Thymus (tissue), 11 donors: ENCODE data around the gene APOBEC3G. TPM values are rescaled to one million over a fixed set of nuclear protein-coding genes. Genes with fewer than 3 reads are reported as not detected.
"Not testable (repeated sequence)": the region's sequence is repeated elsewhere in the genome, so short reads cannot be mapped to it uniquely, and the experiment has no call there.

ENCODE experiments used
- DNase-seq, 9 donors: peaks; one replicate each; pipeline ENCODE4 v3.0.0-alpha.2; 2013; ENCODE audit warnings: low spot score in 9 of 9, low read depth in 6 of 9, missing footprints in 1 of 9
- H3K27ac ChIP-seq, 2 donors: one replicate each; pipeline ENCODE4 v1.5.1; 2013; ENCODE audit warnings: control low read depth in 1 of 2, low read depth in 1 of 2, low read length in 1 of 2, mild to moderate bottlenecking in 1 of 2, moderate library complexity in 1 of 2
- H3K27me3 ChIP-seq, 2 donors: one replicate each; pipeline ENCODE4 v1.5.1; 2013; ENCODE audit warnings: low read length in 1 of 2; ENCODE audit not compliant: control insufficient read depth in 2 of 2, insufficient read depth in 1 of 2
- H3K36me3 ChIP-seq, 2 donors: one replicate each; pipeline ENCODE4 v1.5.1; 2013; ENCODE audit warnings: low read length in 1 of 2, mild to moderate bottlenecking in 1 of 2, moderate library complexity in 1 of 2; ENCODE audit not compliant: control insufficient read depth in 2 of 2, insufficient read depth in 2 of 2
- H3K4me1 ChIP-seq, 2 donors: one replicate each; pipeline ENCODE4 v1.5.1; 2013; ENCODE audit warnings: low read length in 2 of 2; ENCODE audit not compliant: control insufficient read depth in 2 of 2, insufficient read depth in 2 of 2
- H3K4me3 ChIP-seq, 2 donors: one replicate each; pipeline ENCODE4 v1.5.1; 2013; ENCODE audit warnings: low read length in 2 of 2, control low read depth in 1 of 2, mild to moderate bottlenecking in 1 of 2
- H3K9me3 ChIP-seq, 2 donors: one replicate each; pipeline ENCODE4 v1.5.1; 2013; ENCODE audit warnings: low read length in 1 of 2, mild to moderate bottlenecking in 1 of 2; ENCODE audit not compliant: control insufficient read depth in 2 of 2, insufficient read depth in 1 of 2
- WGBS: extraction: QIAGEN DNeasy Blood & Tissue Kit; methylation state at CpG from one replicate; pipeline ENCODE4 v1.1.7; 2013; 5-methylcytosine and 5-hydroxymethylcytosine counted together
- polyA plus RNA-seq: library from polyadenylated mRNA; stranded (reverse); fragments of 200-250 nt; gene quantifications from one replicate; pipeline ENCODE4 v1.2.3, GENCODE V29; 2013
- total RNA-seq: library from RNA; stranded (reverse); fragments of 120-200 nt; gene quantifications from one replicate; pipeline ENCODE4 v1.2.4, GENCODE V29; 2013
- donor health status: healthy.

Gene APOBEC3G
- total and polyA plus RNA-seq, 2 donors, result 32.3 to 43.1 TPM

- Histone ChIP-seq H3K27me3 (no peaks in the 10 kb centered on the region), H3K27ac (no peak overlapping the region), H3K4me3 (no peak overlapping the region), H3K4me1 (no peaks in the 10 kb centered on the region), H3K36me3 (no peaks in the 10 kb centered on the region), H3K9me3 (peaks cover 1 to 10% of the 10 kb centered on the region in 2 donors)
- WGBS, result 97% methylated on average over 11 of the region's 11 CpGs
- DNase-seq, result no peak
These were observed 21.4 kb upstream of the APOBEC3G start for GRCh38 chr22:39055658-39056057.

- DNase-seq, H3K4me3 ChIP-seq, H3K36me3 ChIP-seq, H3K9me3 ChIP-seq, H3K27ac ChIP-seq, H3K27me3 ChIP-seq: not testable (repeated sequence)
- WGBS, result 35% methylated on average over 6 of the region's 6 CpGs
- H3K4me1 ChIP-seq, result peaks cover 3 to 15% of the 10 kb centered on the region in 2 donors
These were observed 15.8 kb upstream of the APOBEC3G start for GRCh38 chr22:39061290-39061689.

- not testable (repeated sequence) for DNase-seq, H3K27me3 ChIP-seq, H3K9me3 ChIP-seq, H3K4me3 ChIP-seq, H3K36me3 ChIP-seq, H3K27ac ChIP-seq
- WGBS, result 92% methylated on average over 10 of the region's 10 CpGs
- peaks cover 4 to 16% of the 10 kb centered on the region in 2 donors for H3K4me1 ChIP-seq
These were observed 15.1 kb upstream of the APOBEC3G start for GRCh38 chr22:39061951-39062350.

GRCh38 chr22:39063904-39064303 is 13.2 kb upstream of the APOBEC3G start:
- 88% methylated on average over 8 of the region's 8 CpGs for WGBS
- not testable (repeated sequence) for H3K27me3 ChIP-seq, DNase-seq, H3K4me3 ChIP-seq, H3K9me3 ChIP-seq, H3K27ac ChIP-seq, H3K36me3 ChIP-seq
- H3K4me1 ChIP-seq, result peaks cover 4 to 16% of the 10 kb centered on the region in 2 donors

- H3K27ac ChIP-seq, H3K4me3 ChIP-seq, H3K4me1 ChIP-seq, H3K27me3 ChIP-seq, H3K36me3 ChIP-seq, H3K9me3 ChIP-seq, DNase-seq: not testable (repeated sequence)
- 87% methylated on average over 9 of the region's 9 CpGs for WGBS
These were observed 10.4 kb upstream of the APOBEC3G start for GRCh38 chr22:39066442-39067276.

- no peaks in the 10 kb centered on the region for H3K9me3 ChIP-seq
- peaks cover 4 to 11% of the 10 kb centered on the region in 2 donors for H3K4me1 ChIP-seq
- DNase-seq, result no peak
- no peaks in the 10 kb centered on the region for H3K27me3 ChIP-seq
- H3K36me3 ChIP-seq, result no peaks in the 10 kb centered on the region
- 95% methylated on average over 13 of the region's 13 CpGs for WGBS
- no peak overlapping the region for H3K4me3 ChIP-seq
- no peak overlapping the region for H3K27ac ChIP-seq
These were observed 8.9 kb upstream of the APOBEC3G start for GRCh38 chr22:39068033-39068785.

- H3K9me3 ChIP-seq, result no peaks in the 10 kb centered on the region
- H3K27me3 ChIP-seq, result no peaks in the 10 kb centered on the region
- H3K27ac ChIP-seq, result no peak overlapping the region
- DNase-seq, result no peak
- no peak overlapping the region for H3K4me3 ChIP-seq
- H3K4me1 ChIP-seq, result peaks cover 4 to 11% of the 10 kb centered on the region in 2 donors
- no peaks in the 10 kb centered on the region for H3K36me3 ChIP-seq
- 96% methylated on average over 7 of the region's 7 CpGs for WGBS
These were observed 6.9 kb upstream of the APOBEC3G start for GRCh38 chr22:39070186-39070585.

GRCh38 chr22:39072581-39072981 is 4.5 kb upstream of the APOBEC3G start:
- H3K4me1 ChIP-seq, result not testable (repeated sequence)
- peak overlapping the region in 1 of 2 donors; percentile 6 for H3K27ac ChIP-seq
- 81% methylated on average over 7 of the region's 7 CpGs for WGBS

GRCh38 chr22:39073981-39074380 is 3.1 kb upstream of the APOBEC3G start:
- Histone ChIP-seq H3K27ac (no peak overlapping the region), H3K4me1 (peaks cover 3 to 13% of the 10 kb centered on the region in 2 donors), H3K36me3 (no peaks in the 10 kb centered on the region), H3K4me3 (no peak overlapping the region), H3K27me3 (no peaks in the 10 kb centered on the region), H3K9me3 (no peaks in the 10 kb centered on the region)
- DNase-seq, result no peak
- WGBS, result 68% methylated on average over 2 of the region's 2 CpGs

More at GRCh38 chr22:39072581-39072981, 4.5 kb upstream of the APOBEC3G start:
- not testable (repeated sequence) for H3K27me3 ChIP-seq, H3K4me3 ChIP-seq, DNase-seq, H3K36me3 ChIP-seq, H3K9me3 ChIP-seq
